Activated naive CD8-positive, alpha-beta T cell (primary cell): ENCODE results near the gene PAH.

Source experiments
- H3K27ac Mint-ChIP-seq: one replicate; pipeline ENCODE4 v1.8.0; 2021; ENCODE audit warnings: mixed read lengths
- H3K27me3 Mint-ChIP-seq: one replicate; pipeline ENCODE4 v1.8.0; 2021; ENCODE audit warnings: mixed read lengths
- H3K36me3 Mint-ChIP-seq: one replicate; pipeline ENCODE4 v1.8.0; 2021; ENCODE audit warnings: mixed read lengths
- H3K4me1 Mint-ChIP-seq: one replicate; pipeline ENCODE4 v1.8.0; 2021; ENCODE audit warnings: low read depth, mixed read lengths
- H3K4me3 Mint-ChIP-seq: one replicate; pipeline ENCODE4 v1.8.0; 2021; ENCODE audit warnings: mild to moderate bottlenecking, mixed read lengths
- H3K9me3 Mint-ChIP-seq: one replicate; pipeline ENCODE4 v1.8.0; 2021; ENCODE audit warnings: low read depth, mixed read lengths

Gene PAH

GRCh38 chr12:102920271-102920670 lies 3.2 kb upstream of the PAH start:
- H3K27ac Mint-ChIP-seq = no peak overlapping the region
- peaks cover 4% of the 10 kb centered on the region for H3K4me1 Mint-ChIP-seq
- no peaks in the 10 kb centered on the region for H3K9me3 Mint-ChIP-seq
- peaks cover 18% of the 10 kb centered on the region for H3K27me3 Mint-ChIP-seq
- H3K36me3 Mint-ChIP-seq = no peaks in the 10 kb centered on the region
- H3K4me3 Mint-ChIP-seq = no peak overlapping the region

GRCh38 chr12:102918840-102919239 lies 1.8 kb upstream of the PAH start:
- no peaks in the 10 kb centered on the region for H3K36me3 Mint-ChIP-seq
- H3K4me3 Mint-ChIP-seq = no peak overlapping the region
- H3K27me3 Mint-ChIP-seq = peaks cover 13% of the 10 kb centered on the region
- no peak overlapping the region for H3K27ac Mint-ChIP-seq
- H3K9me3 Mint-ChIP-seq = no peaks in the 10 kb centered on the region
- H3K4me1 Mint-ChIP-seq = peaks cover 4% of the 10 kb centered on the region

GRCh38 chr12:102916252-102917025 lies 605 bp downstream of the PAH start:
- no peaks in the 10 kb centered on the region for H3K9me3 Mint-ChIP-seq
- peaks cover 4% of the 10 kb centered on the region for H3K4me1 Mint-ChIP-seq
- H3K27me3 Mint-ChIP-seq = peaks cover 12% of the 10 kb centered on the region
- H3K36me3 Mint-ChIP-seq = no peaks in the 10 kb centered on the region
- no peak overlapping the region for H3K27ac Mint-ChIP-seq
- H3K4me3 Mint-ChIP-seq = peak overlapping the region; percentile 83

GRCh38 chr12:102913453-102914226 lies 3.4 kb downstream of the PAH start:
- peaks cover 4% of the 10 kb centered on the region for H3K4me1 Mint-ChIP-seq
- no peak overlapping the region for H3K4me3 Mint-ChIP-seq
- no peak overlapping the region for H3K27ac Mint-ChIP-seq

GRCh38 chr12:102912258-102912657 lies 4.8 kb downstream of the PAH start:
- Mint-ChIP-seq H3K36me3 (no peaks in the 10 kb centered on the region), H3K27ac (no peak overlapping the region), H3K4me1 (no peaks in the 10 kb centered on the region), H3K4me3 (no peak overlapping the region), H3K27me3 (peaks cover 12% of the 10 kb centered on the region), H3K9me3 (no peaks in the 10 kb centered on the region)

More at GRCh38 chr12:102913453-102914226, 3.4 kb downstream of the PAH start:
- H3K27me3 Mint-ChIP-seq = peaks cover 12% of the 10 kb centered on the region
- no peaks in the 10 kb centered on the region for H3K36me3 Mint-ChIP-seq
- H3K9me3 Mint-ChIP-seq = no peaks in the 10 kb centered on the region

GRCh38 chr12:102911320-102911719 lies 5.7 kb downstream of the PAH start:
- H3K4me3 Mint-ChIP-seq = no peak overlapping the region
- no peak overlapping the region for H3K27ac Mint-ChIP-seq

GRCh38 chr12:102910792-102911191 lies 6.3 kb downstream of the PAH start:
- H3K4me3 Mint-ChIP-seq = no peak overlapping the region
- H3K27me3 Mint-ChIP-seq = peaks cover 7% of the 10 kb centered on the region
- H3K27ac Mint-ChIP-seq = no peak overlapping the region
- H3K4me1 Mint-ChIP-seq = no peaks in the 10 kb centered on the region
- no peaks in the 10 kb centered on the region for H3K36me3 Mint-ChIP-seq
- no peaks in the 10 kb centered on the region for H3K9me3 Mint-ChIP-seq

More at GRCh38 chr12:102911320-102911719, 5.7 kb downstream of the PAH start:
- Mint-ChIP-seq H3K27me3 (peaks cover 9% of the 10 kb centered on the region), H3K4me1 (no peaks in the 10 kb centered on the region), H3K9me3 (no peaks in the 10 kb centered on the region), H3K36me3 (no peaks in the 10 kb centered on the region)

GRCh38 chr12:102910137-102910536 lies 6.9 kb downstream of the PAH start:
- H3K9me3 Mint-ChIP-seq = no peaks in the 10 kb centered on the region
- H3K27ac Mint-ChIP-seq = no peak overlapping the region
- H3K36me3 Mint-ChIP-seq = no peaks in the 10 kb centered on the region
- H3K4me1 Mint-ChIP-seq = no peaks in the 10 kb centered on the region
- peaks cover 8% of the 10 kb centered on the region for H3K27me3 Mint-ChIP-seq
- H3K4me3 Mint-ChIP-seq = no peak overlapping the region

GRCh38 chr12:102907918-102908317 lies 9.1 kb downstream of the PAH start:
- Mint-ChIP-seq H3K9me3 (no peaks in the 10 kb centered on the region), H3K36me3 (no peaks in the 10 kb centered on the region), H3K27ac (no peak overlapping the region), H3K4me3 (no peak overlapping the region), H3K4me1 (no peaks in the 10 kb centered on the region), H3K27me3 (peaks cover 11% of the 10 kb centered on the region)

- no peak overlapping the region for H3K27ac Mint-ChIP-seq
- H3K9me3 Mint-ChIP-seq = no peaks in the 10 kb centered on the region
- no peaks in the 10 kb centered on the region for H3K4me1 Mint-ChIP-seq
- no peaks in the 10 kb centered on the region for H3K36me3 Mint-ChIP-seq
- peaks cover 4% of the 10 kb centered on the region for H3K27me3 Mint-ChIP-seq
- H3K4me3 Mint-ChIP-seq = no peak overlapping the region
Observed at GRCh38 chr12:102905229-102905628, 11.8 kb downstream of the PAH start.

GRCh38 chr12:102903337-102904007 lies 13.6 kb downstream of the PAH start:
- no peak overlapping the region for H3K4me3 Mint-ChIP-seq
- no peak overlapping the region for H3K27ac Mint-ChIP-seq
- no peaks in the 10 kb centered on the region for H3K4me1 Mint-ChIP-seq
- H3K9me3 Mint-ChIP-seq = no peaks in the 10 kb centered on the region
- H3K27me3 Mint-ChIP-seq = peaks cover 7% of the 10 kb centered on the region
- no peaks in the 10 kb centered on the region for H3K36me3 Mint-ChIP-seq

GRCh38 chr12:102902093-102902492 lies 15.0 kb downstream of the PAH start:
- Mint-ChIP-seq H3K4me1 (no peaks in the 10 kb centered on the region), H3K27me3 (peaks cover 7% of the 10 kb centered on the region), H3K9me3 (no peaks in the 10 kb centered on the region), H3K4me3 (no peak overlapping the region), H3K36me3 (no peaks in the 10 kb centered on the region), H3K27ac (no peak overlapping the region)

- H3K27ac Mint-ChIP-seq = no peak overlapping the region
- peaks cover 7% of the 10 kb centered on the region for H3K27me3 Mint-ChIP-seq
Observed at GRCh38 chr12:102900389-102900788, 16.7 kb downstream of the PAH start.

GRCh38 chr12:102896067-102896466 lies 21.0 kb downstream of the PAH start:
- peaks cover 6% of the 10 kb centered on the region for H3K27me3 Mint-ChIP-seq
- H3K4me1 Mint-ChIP-seq = no peaks in the 10 kb centered on the region
- no peaks in the 10 kb centered on the region for H3K36me3 Mint-ChIP-seq
- H3K27ac Mint-ChIP-seq = no peak overlapping the region
- no peak overlapping the region for H3K4me3 Mint-ChIP-seq
- no peaks in the 10 kb centered on the region for H3K9me3 Mint-ChIP-seq

More at GRCh38 chr12:102900389-102900788, 16.7 kb downstream of the PAH start:
- Mint-ChIP-seq H3K36me3 (no peaks in the 10 kb centered on the region), H3K4me3 (no peak overlapping the region), H3K9me3 (no peaks in the 10 kb centered on the region), H3K4me1 (no peaks in the 10 kb centered on the region)

GRCh38 chr12:102891756-102892155 lies 25.3 kb downstream of the PAH start:
- peaks cover 3% of the 10 kb centered on the region for H3K27me3 Mint-ChIP-seq
- no peaks in the 10 kb centered on the region for H3K4me1 Mint-ChIP-seq
- H3K9me3 Mint-ChIP-seq = no peaks in the 10 kb centered on the region
- no peaks in the 10 kb centered on the region for H3K36me3 Mint-ChIP-seq
- no peak overlapping the region for H3K4me3 Mint-ChIP-seq
- no peak overlapping the region for H3K27ac Mint-ChIP-seq
